ENCODE data around the gene HEXIM2.

HEXIM2 gene

DNA sequence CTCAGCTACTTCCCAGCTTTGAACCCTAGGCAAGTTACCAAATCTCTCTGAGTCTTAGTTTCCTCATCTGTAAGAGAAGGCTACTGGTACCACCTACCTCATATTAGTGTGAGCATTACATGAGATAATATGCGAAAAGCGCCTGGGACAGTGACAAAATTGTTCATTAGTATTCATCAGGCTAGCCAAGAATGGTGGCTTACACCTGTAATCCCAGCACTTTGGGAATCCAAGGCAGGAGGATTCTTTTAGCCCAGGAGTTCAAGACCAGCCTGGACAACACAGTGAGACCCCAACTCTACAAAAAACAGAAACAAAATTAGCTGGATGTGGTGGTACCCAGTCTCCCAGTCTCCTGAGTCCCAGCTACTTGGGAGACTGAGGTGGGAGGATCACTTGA, 32.7 kb upstream of the HEXIM2 start:
- H3K4me3 ChIP-seq (ENCODE audit: low read depth, low read length) = no peak overlapping the region
- DNase-seq (ENCODE audit: low read depth) = no peak
- TF ChIP-seq, protein P1, sequence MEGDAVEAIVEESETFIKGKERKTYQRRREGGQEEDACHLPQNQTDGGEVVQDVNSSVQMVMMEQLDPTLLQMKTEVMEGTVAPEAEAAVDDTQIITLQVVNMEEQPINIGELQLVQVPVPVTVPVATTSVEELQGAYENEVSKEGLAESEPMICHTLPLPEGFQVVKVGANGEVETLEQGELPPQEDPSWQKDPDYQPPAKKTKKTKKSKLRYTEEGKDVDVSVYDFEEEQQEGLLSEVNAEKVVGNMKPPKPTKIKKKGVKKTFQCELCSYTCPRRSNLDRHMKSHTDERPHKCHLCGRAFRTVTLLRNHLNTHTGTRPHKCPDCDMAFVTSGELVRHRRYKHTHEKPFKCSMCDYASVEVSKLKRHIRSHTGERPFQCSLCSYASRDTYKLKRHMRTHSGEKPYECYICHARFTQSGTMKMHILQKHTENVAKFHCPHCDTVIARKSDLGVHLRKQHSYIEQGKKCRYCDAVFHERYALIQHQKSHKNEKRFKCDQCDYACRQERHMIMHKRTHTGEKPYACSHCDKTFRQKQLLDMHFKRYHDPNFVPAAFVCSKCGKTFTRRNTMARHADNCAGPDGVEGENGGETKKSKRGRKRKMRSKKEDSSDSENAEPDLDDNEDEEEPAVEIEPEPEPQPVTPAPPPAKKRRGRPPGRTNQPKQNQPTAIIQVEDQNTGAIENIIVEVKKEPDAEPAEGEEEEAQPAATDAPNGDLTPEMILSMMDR (IDR thresholded peaks at IDR 0.05; ENCODE audit: low read depth, low read length, missing control alignments) = no peak

DNA sequence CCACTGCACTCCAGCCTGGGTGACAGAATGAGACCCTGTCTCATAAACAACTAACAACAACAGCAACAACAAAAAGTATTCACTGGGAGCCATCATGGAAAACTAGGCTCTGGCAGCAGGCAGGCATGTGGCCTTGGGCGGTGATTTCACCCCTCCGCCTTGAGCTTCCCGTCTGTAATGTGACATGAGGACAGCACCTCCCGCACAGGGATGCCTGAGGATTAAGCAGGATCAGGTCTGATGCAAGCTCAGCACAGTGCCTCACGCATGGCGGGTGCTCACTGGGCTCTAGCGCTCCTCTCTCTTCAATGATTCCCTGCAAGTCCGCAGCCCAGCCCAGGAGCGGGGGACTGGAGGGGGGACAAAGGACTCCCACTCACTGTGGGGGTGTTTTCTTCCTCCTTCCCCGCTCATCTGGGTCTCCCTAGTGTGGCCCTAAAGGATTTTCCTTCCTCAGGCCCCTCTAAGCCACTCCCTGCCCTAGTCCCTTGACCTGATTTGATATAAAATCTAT, 32.2 kb upstream of the HEXIM2 start:
- DNase-seq (ENCODE audit: low read depth) = no peak
- no peak overlapping the region for H3K4me3 ChIP-seq (ENCODE audit: low read depth, low read length)
- TF ChIP-seq, protein P1 (IDR thresholded peaks at IDR 0.05; ENCODE audit: low read depth, low read length, missing control alignments) = no peak

DNA sequence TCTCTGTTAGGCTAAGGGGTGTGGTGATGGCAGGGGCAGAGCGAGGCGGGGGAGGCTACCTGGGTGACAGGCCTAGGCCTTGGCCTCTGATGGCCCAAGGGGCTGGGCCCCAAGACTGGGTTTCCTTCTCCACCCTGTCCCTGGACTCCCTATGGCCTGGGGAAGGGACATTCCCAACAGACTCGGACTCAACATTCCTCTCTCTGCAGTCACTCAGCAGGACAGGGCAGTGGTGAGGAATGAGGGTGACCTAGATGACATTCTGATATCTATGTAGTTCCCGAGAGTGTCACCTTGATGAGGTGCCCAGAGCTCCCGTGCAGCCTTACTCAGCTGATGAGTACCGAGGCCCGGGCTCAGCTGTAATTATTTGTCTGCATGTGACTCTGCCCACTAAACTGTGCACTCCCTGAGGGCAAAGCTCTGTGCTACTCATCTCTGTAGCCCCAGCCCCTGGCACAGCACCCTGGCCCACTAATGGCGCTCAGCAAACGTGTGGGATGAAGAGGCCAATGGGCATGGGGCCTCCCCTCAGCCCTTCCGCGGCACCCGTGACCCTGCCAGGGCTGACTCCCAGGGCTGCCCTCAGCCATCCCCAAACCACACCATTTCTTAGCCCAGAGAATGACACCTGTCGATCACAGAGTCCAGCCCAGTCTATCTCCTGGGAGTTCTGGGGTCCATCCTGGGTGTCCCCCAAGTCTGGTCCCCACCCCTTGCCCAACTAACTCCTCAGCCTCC, 31.6 kb upstream of the HEXIM2 start:
- no peak for DNase-seq (ENCODE audit: low read depth)
- no peak overlapping the region for H3K4me3 ChIP-seq (ENCODE audit: low read depth, low read length)
- TF ChIP-seq, protein P1 (IDR thresholded peaks at IDR 0.05; ENCODE audit: low read depth, low read length, missing control alignments) = no peak

DNA sequence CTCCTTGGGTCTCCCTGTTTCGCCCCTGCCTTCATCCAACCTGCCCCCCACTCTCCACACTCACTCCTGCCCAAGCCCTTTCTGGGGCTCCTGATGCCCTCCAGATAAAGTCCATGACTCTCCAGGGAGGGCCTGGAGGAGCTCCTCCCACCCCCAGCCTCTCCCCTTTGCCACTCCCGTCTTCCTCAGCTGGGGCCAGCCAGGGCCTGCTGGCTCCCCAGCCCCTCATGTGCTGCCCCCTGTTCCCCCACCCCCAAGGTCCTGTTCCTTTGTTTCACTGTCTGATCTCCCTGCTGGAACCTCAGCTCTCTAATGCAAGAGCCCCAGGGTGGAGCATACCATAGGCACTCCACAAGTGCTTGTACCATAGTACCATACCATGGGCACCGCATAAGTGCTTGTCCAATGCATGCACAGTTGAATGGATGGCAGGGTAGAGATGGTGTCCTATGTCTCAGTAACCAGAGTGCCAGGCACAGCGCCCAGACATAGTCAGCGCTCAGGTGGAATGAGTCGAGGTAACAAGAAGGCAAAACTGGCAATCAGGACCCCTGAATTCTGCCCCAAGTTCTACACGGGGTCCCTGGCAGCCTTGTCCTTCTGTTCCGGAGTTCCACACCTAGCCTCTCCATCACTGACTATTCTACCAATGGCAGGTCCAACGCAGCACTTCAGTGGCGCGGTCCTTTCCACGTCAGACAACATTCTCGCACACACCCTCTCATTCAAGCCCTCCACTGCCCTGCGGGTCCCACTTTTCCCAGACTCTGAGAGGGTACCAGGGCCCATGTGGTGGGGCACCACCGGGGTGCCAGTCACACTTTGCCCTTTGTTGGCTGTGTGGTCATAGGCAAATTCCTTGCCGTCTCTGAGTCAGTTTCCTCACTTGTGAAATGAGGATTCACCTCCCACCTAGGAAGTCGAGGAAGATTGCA, 30.7 kb upstream of the HEXIM2 start:
- H3K4me3 ChIP-seq (ENCODE audit: low read depth, low read length) = no peak overlapping the region

DNA sequence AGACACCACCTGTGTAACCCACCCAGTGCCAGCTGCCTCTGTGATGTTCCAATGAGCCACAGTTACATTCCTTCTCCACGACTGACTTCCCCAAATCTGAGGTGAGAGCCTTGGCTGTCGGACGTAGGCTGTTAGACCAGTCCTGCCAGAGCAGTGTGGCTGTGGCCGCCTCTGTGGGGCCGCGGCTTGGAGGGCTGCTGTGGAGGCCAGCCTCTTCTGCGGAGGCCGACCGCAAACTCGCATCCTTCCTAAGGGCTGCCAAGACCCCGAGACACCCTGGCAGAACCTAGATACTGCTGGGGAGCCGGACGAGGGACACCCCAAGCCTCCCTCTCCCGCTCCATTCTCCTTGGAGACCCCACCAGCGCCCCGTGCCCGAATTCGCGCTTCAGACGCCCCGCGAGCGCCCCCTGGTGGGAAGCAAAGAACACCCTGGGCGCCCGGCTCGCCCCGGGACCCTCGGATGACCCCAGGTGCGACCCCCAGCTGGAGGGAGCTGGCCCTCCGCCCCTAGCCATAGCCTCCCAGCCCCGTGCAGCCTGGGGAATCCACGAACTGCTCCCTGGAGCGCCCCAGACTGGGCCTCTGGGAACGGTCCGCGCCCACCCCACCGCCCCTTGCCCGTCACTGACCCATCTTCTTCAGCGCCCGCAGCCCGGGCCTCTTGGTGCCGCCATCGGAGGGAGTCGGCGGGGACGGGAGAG, 29.9 kb upstream of the HEXIM2 start:
- peak overlapping the region; percentile 46 for H3K4me3 ChIP-seq (ENCODE audit: low read depth, low read length)
- DNase-seq (ENCODE audit: low read depth) = no peak
- TF ChIP-seq, protein P1 (IDR thresholded peaks at IDR 0.05; ENCODE audit: low read depth, low read length, missing control alignments) = peak; percentile 70

More for the DNA sequence above, 30.7 kb upstream of the HEXIM2 start:
- DNase-seq (ENCODE audit: low read depth) = no peak
- TF ChIP-seq, protein P1 (IDR thresholded peaks at IDR 0.05; ENCODE audit: low read depth, low read length, missing control alignments) = no peak

DNA sequence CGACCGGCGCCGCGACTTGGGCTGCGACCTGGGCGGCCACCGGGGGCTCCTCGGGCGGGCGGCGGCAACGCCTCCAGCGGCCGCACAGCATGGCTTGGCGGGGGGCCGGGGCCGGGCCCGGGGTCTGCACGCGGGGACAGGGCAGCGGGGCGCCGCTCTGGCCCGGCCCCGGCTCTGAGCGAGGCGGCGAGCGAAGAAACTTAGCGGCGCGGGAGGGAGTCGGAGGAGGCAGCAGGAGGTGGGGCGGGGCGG, 29.4 kb upstream of the HEXIM2 start, which contains the start of gene PLCD3:
PLCD3 (minus strand) TSS at position 196 of the 252 bp plus-strand sequence; CDS start at position 91, 105 bp downstream.
- H3K4me3 ChIP-seq (ENCODE audit: low read depth, low read length) = peak within 1 kb of the TSS; percentile 67
- TF ChIP-seq, protein P1 (IDR thresholded peaks at IDR 0.05; ENCODE audit: low read depth, low read length, missing control alignments) = no peak
- no peak for DNase-seq (ENCODE audit: low read depth)
